KMS-11 (cell line): Measurements from ENCODE around the gene CDKL5.

ENCODE experiments used
- H2AFZ ChIP-seq: fragments of 200-600 bp; sonication (generic); 2 replicates; pipeline ENCODE4 v1.6.1; 2016; ENCODE audit warnings: antibody characterized with exemption, mixed run types, low read depth
- H3K27ac ChIP-seq: fragments of 200-600 bp; sonication (generic); 2 replicates; pipeline ENCODE4 v1.6.1; 2016; ENCODE audit warnings: mild to moderate bottlenecking, mixed run types
- H3K27me3 ChIP-seq: fragments of 200-600 bp; sonication (generic); 2 replicates; pipeline ENCODE4 v1.6.1; 2017; ENCODE audit warnings: mild to moderate bottlenecking, low read depth, mixed run types, moderate library complexity; ENCODE audit not compliant: insufficient read depth
- H3K36me3 ChIP-seq: fragments of 200-600 bp; sonication (generic); 2 replicates; pipeline ENCODE4 v1.6.1; 2017; ENCODE audit warnings: mild to moderate bottlenecking, mixed run types; ENCODE audit not compliant: insufficient read depth
- H3K4me1 ChIP-seq: fragments of 200-600 bp; sonication (generic); 2 replicates; pipeline ENCODE4 v1.6.1; 2016; ENCODE audit warnings: mild to moderate bottlenecking, low read depth, mixed run types; ENCODE audit not compliant: poor library complexity, severe bottlenecking
- H3K4me2 ChIP-seq: fragments of 200-600 bp; sonication (generic); 2 replicates; pipeline ENCODE4 v1.7.0; 2016; ENCODE audit warnings: mild to moderate bottlenecking, mixed run types
- H3K4me3 ChIP-seq: fragments of 200-600 bp; sonication (generic); IDR thresholded peaks from 2 replicates; pipeline ENCODE4 v1.6.1; 2017; ENCODE audit warnings: low read depth, low read length, mixed read lengths; ENCODE audit not compliant: insufficient read depth
- H3K79me2 ChIP-seq: fragments of 200-600 bp; sonication (generic); 2 replicates; pipeline ENCODE4 v1.6.1; 2016; ENCODE audit warnings: low read depth, mixed run types; ENCODE audit not compliant: insufficient read depth
- H3K9ac ChIP-seq: fragments of 200-600 bp; sonication (generic); 2 replicates; pipeline ENCODE4 v1.6.1; 2016; ENCODE audit warnings: mild to moderate bottlenecking, mixed run types
- H4K20me1 ChIP-seq: fragments of 200-600 bp; sonication (generic); 2 replicates; pipeline ENCODE4 v1.6.1; 2016; ENCODE audit warnings: mild to moderate bottlenecking, mixed run types; ENCODE audit not compliant: insufficient read depth
- CTCF ChIP-seq: fragments of 200-600 bp; sonication (generic); conservative IDR thresholded peaks from 2 replicates; pipeline ENCODE4 v1.6.1; 2017; ENCODE audit warnings: low read depth, mild to moderate bottlenecking, antibody characterized with exemption, low read length, moderate library complexity, mixed read lengths

The CDKL5 gene

DNA sequence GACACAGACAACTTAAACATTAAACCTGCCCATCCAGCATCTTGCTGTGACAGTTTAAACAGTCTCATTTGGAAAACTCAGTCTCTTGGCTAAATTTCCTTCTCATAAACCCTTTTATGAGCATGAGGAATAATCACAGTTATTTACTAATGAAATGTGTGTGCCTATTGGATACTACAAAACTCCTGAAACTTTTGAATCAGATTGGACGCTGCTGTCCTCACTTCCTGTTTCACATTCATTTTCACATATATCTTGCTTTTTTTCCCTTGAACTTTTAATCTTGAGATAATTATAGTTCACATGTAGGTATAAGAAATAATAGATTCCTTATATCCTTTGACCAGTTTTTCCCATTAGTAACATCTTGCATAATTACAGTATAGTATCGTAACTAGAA is 111.7 kb downstream of the CDKL5 start:
- no peak for TF ChIP-seq CTCF
- H2AFZ ChIP-seq, result no peak overlapping the region
- H3K27ac ChIP-seq, result no peak overlapping the region
- no peaks in the 10 kb centered on the region for H3K27me3 ChIP-seq
- H3K4me2 ChIP-seq, result no peak overlapping the region
- no peak overlapping the region for H3K4me3 ChIP-seq
- no peaks in the 10 kb centered on the region for H4K20me1 ChIP-seq
- H3K36me3 ChIP-seq, result no peaks in the 10 kb centered on the region
- H3K4me1 ChIP-seq, result no peaks in the 10 kb centered on the region
- H3K9ac ChIP-seq, result no peak overlapping the region
- no peaks in the 10 kb centered on the region for H3K79me2 ChIP-seq

GRCh38 chrX:18537524-18537923 is 112.1 kb downstream of the CDKL5 start:
- no peaks in the 10 kb centered on the region for H3K36me3 ChIP-seq
- no peak overlapping the region for H3K4me3 ChIP-seq
- no peaks in the 10 kb centered on the region for H3K27me3 ChIP-seq
- no peak for TF ChIP-seq CTCF
- no peaks in the 10 kb centered on the region for H3K4me1 ChIP-seq
- H3K27ac ChIP-seq, result no peak overlapping the region
- no peaks in the 10 kb centered on the region for H3K79me2 ChIP-seq
- H2AFZ ChIP-seq, result no peak overlapping the region
- H3K4me2 ChIP-seq, result no peak overlapping the region
- no peak overlapping the region for H3K9ac ChIP-seq
- no peaks in the 10 kb centered on the region for H4K20me1 ChIP-seq

DNA sequence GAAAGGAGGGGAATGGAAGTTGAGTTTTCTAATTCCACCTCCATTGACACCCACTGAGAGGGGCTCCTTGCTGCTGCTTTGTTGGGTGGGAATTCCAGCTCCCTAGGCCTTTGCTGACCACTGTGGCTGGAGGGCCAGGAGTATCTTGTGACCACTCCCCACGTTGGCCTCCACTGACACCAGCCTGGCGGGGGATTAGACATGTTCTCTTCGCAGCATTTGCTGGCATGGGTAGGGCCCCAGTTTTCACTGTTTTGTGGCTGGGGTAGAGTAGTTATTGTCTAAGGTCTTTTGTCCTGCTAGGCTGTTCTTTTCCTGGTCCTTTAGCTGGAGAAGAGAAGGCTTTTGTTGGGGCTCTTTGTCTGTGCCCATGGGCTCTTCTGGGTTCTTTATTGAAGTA is 116.7 kb downstream of the CDKL5 start:
- Histone ChIP-seq H3K79me2 (no peaks in the 10 kb centered on the region), H3K9ac (no peak overlapping the region), H2AFZ (no peak overlapping the region), H3K4me3 (no peak overlapping the region), H3K4me2 (no peak overlapping the region), H3K27ac (no peak overlapping the region), H3K4me1 (no peaks in the 10 kb centered on the region), H3K36me3 (no peaks in the 10 kb centered on the region), H3K27me3 (no peaks in the 10 kb centered on the region), H4K20me1 (no peaks in the 10 kb centered on the region)
- TF ChIP-seq CTCF, result no peak

DNA sequence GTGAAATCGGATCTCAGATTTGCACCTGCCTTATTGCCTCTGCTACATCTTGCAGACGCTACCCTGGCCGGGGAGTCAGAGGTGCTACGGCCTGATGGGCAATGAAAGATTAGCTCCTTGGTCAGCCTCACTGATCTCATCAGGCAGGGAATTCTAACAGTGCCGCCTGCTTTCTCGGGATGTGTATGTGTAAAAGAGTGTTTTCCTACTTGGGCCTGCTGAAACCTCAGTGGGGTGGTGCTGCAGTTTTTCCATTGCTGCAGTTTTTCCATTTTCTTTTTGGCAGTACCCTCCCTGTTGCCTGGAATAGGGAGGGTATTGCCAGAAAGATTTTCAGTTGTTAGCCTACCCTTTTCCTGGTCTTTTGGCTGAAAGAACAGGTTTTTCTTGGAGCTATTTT is 117.5 kb downstream of the CDKL5 start:
- Histone ChIP-seq H3K79me2 (no peaks in the 10 kb centered on the region), H3K27ac (no peak overlapping the region), H3K4me1 (no peaks in the 10 kb centered on the region), H3K36me3 (no peaks in the 10 kb centered on the region), H4K20me1 (no peaks in the 10 kb centered on the region), H2AFZ (no peak overlapping the region), H3K4me3 (no peak overlapping the region), H3K9ac (no peak overlapping the region), H3K4me2 (no peak overlapping the region), H3K27me3 (no peaks in the 10 kb centered on the region)
- no peak for TF ChIP-seq CTCF

GRCh38 chrX:18543738-18544137 is 118.3 kb downstream of the CDKL5 start:
- Histone ChIP-seq H4K20me1 (no peaks in the 10 kb centered on the region), H3K4me3 (no peak overlapping the region), H3K9ac (no peak overlapping the region), H3K79me2 (no peaks in the 10 kb centered on the region), H3K4me1 (no peaks in the 10 kb centered on the region), H3K4me2 (no peak overlapping the region), H3K27me3 (no peaks in the 10 kb centered on the region), H3K27ac (no peak overlapping the region), H2AFZ (no peak overlapping the region), H3K36me3 (no peaks in the 10 kb centered on the region)
- TF ChIP-seq CTCF, result no peak
